Lung (tissue), 16 donors: ENCODE measurements around the gene TRIM22. TPM values are rescaled to one million over a fixed set of nuclear protein-coding genes. Genes with fewer than 3 reads are reported as not detected.

Source experiments
- ATAC-seq: fragments of 200-7000 bp; cut with Tn5 transposase; one replicate; pipeline ENCODE4 v1.9.1; 2020; ENCODE audit warnings: moderate number of reproducible peaks; ENCODE audit not compliant: insufficient read depth, low FRiP score
- DNase-seq, 3 donors: peaks; one replicate each; pipeline ENCODE4 v3.0.0-alpha.2; 2013 to 2017
- H3K27ac ChIP-seq, 2 donors: one replicate each; pipeline ENCODE4 v1.5.1; 2013; ENCODE audit warnings: mild to moderate bottlenecking in 2 of 2, moderate library complexity in 2 of 2, control low read depth in 1 of 2, inconsistent platforms in 1 of 2, low read depth in 1 of 2, low read length in 1 of 2
- H3K27me3 ChIP-seq, 3 donors: one replicate each; pipeline ENCODE4 v1.5.1; 2013; ENCODE audit warnings: low read length in 2 of 3; ENCODE audit not compliant: control insufficient read depth in 3 of 3, insufficient read depth in 3 of 3
- H3K36me3 ChIP-seq, 4 donors: one replicate each; pipeline ENCODE4 v1.5.1; 2013; ENCODE audit warnings: low read length in 4 of 4, mild to moderate bottlenecking in 1 of 4, moderate library complexity in 1 of 4; ENCODE audit not compliant: control insufficient read depth in 4 of 4, insufficient read depth in 4 of 4
- H3K4me1 ChIP-seq, 5 donors: one replicate each; pipeline ENCODE4 v1.5.1; 2013; ENCODE audit warnings: low read length in 5 of 5, mild to moderate bottlenecking in 2 of 5, moderate library complexity in 1 of 5; ENCODE audit not compliant: control insufficient read depth in 5 of 5, insufficient read depth in 5 of 5
- H3K4me3 ChIP-seq: one replicate; pipeline ENCODE4 v1.5.1; 2013; ENCODE audit warnings: mild to moderate bottlenecking, control low read depth, moderate library complexity
- H3K9ac ChIP-seq, 2 donors: one replicate each; pipeline ENCODE4 v1.5.1; 2013; ENCODE audit warnings: low read length in 2 of 2, control low read depth in 1 of 2; ENCODE audit not compliant: insufficient read depth in 1 of 2
- H3K9me3 ChIP-seq, 4 donors: one replicate each; pipeline ENCODE4 v1.5.1; 2013; ENCODE audit warnings: low read length in 3 of 4, mild to moderate bottlenecking in 1 of 4, moderate library complexity in 1 of 4; ENCODE audit not compliant: control insufficient read depth in 4 of 4, insufficient read depth in 3 of 4
- WGBS, 2 donors: extraction: QIAGEN DNeasy Blood & Tissue Kit; methylation state at CpG; one replicate each; pipeline ENCODE4 v1.1.7; 2013; 5-methylcytosine and 5-hydroxymethylcytosine counted together
- long read RNA-seq, 5 donors: transcript quantifications; one replicate each; lab custom pipeline, GENCODE V29; 2026
- polyA plus RNA-seq, 2 donors: library from polyadenylated mRNA; stranded (reverse); fragments of 200-250 nt; gene quantifications; one replicate each; pipeline ENCODE4 v1.2.1, GENCODE V29; 2013
- total RNA-seq, 2 donors: library from RNA; depleted of rRNA in 1 of 2; stranded (reverse); fragments of >200 nt in 1 of 2; gene quantifications; one replicate each; pipeline ENCODE4 v1.2.1, GENCODE V29; 2014 to 2021
- TF ChIP-seq, protein P1 (sequence below): IDR thresholded peaks from 2 replicates; pipeline ENCODE4 v1.5.1; 2012; ENCODE audit warnings: mild to moderate bottlenecking; ENCODE audit errors: control extremely low read depth, extremely low read depth
- donor health status: control.
- donor health status: control.
- donor health status: Bipolar disorder and iron deficiency.
- donor health status: healthy.
- donor health status: DM: yes; HTN: yes; CAD: no.

The TRIM22 gene, protein sequence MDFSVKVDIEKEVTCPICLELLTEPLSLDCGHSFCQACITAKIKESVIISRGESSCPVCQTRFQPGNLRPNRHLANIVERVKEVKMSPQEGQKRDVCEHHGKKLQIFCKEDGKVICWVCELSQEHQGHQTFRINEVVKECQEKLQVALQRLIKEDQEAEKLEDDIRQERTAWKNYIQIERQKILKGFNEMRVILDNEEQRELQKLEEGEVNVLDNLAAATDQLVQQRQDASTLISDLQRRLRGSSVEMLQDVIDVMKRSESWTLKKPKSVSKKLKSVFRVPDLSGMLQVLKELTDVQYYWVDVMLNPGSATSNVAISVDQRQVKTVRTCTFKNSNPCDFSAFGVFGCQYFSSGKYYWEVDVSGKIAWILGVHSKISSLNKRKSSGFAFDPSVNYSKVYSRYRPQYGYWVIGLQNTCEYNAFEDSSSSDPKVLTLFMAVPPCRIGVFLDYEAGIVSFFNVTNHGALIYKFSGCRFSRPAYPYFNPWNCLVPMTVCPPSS
- total RNA-seq: 100 to 1,000 TPM; 107 to 128 TPM
- 100 to 1,000 TPM in 1 of 2 donors, 10 to 100 TPM in 1; 59.0 to 173 TPM for polyA plus RNA-seq
- long read RNA-seq, donor 1, transcript TRIM22-201 (8 exons, 2,989 nt): major isoform, 5 of 6 reads
- long read RNA-seq, donor 1, partial matches to known transcripts: 0 of 6 reads
- long read RNA-seq, donor 1, other reads (novel, unspliced or antisense): 0 of 6 reads
- long read RNA-seq, donor 2: 0 reads
- long read RNA-seq, donor 3, partial matches to known transcripts: 0 of 4 reads
- long read RNA-seq, donor 3, other reads (novel, unspliced or antisense): 0 of 4 reads
- long read RNA-seq, donor 4: 0 reads
- long read RNA-seq, donor 5, partial matches to known transcripts: 8 of 9 reads
- long read RNA-seq, donor 5, other reads (novel, unspliced or antisense): 0 of 9 reads

DNA sequence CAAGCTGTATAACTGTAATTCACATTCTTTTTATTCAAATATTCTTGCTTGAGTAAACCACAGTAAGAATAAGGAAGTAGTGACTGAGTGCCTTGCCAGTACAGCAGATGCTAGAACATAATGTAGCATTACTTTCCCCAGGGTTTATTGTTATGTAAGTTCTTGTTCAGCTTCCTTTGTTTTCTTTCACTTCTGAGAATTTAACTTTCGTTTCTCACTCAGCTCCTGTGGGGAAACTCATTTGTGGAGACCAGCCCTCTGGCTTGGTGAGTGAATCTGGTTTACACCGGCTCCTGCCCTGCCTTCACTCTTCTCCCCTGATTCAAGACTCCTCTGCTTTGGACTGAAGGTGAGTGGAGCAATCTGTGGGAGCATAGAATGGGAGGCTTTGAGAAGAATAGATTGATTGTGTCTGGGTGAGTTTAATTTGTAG lies at the start of gene TRIM22:
TSS of gene TRIM22 (plus strand) at position 240 of the 433 bp plus-strand sequence. CDS start 6,443 bp downstream, outside the sequence.
- TF ChIP-seq, protein P1, sequence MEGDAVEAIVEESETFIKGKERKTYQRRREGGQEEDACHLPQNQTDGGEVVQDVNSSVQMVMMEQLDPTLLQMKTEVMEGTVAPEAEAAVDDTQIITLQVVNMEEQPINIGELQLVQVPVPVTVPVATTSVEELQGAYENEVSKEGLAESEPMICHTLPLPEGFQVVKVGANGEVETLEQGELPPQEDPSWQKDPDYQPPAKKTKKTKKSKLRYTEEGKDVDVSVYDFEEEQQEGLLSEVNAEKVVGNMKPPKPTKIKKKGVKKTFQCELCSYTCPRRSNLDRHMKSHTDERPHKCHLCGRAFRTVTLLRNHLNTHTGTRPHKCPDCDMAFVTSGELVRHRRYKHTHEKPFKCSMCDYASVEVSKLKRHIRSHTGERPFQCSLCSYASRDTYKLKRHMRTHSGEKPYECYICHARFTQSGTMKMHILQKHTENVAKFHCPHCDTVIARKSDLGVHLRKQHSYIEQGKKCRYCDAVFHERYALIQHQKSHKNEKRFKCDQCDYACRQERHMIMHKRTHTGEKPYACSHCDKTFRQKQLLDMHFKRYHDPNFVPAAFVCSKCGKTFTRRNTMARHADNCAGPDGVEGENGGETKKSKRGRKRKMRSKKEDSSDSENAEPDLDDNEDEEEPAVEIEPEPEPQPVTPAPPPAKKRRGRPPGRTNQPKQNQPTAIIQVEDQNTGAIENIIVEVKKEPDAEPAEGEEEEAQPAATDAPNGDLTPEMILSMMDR: no peak
- Histone ChIP-seq H3K27me3 (no peaks in the 10 kb centered on the region), H3K27ac (peak within 1 kb of the TSS; percentile 87 to 89), H3K9ac (peak within 1 kb of the TSS; percentile 33 to 61), H3K4me3 (peak within 1 kb of the TSS; percentile 38), H3K9me3 (no peaks in the 10 kb centered on the region), H3K4me1 (peaks cover 0 to 9% (median 4%) of the 10 kb centered on the region in 5 donors), H3K36me3 (no peaks in the 10 kb centered on the region)
- WGBS, 2 donors: 0 to 1% methylated on average over 2 of the region's 2 CpGs
- DNase-seq (peak; percentile 24 to 71 (median 70)), ATAC-seq (peak; percentile 67)

DNA sequence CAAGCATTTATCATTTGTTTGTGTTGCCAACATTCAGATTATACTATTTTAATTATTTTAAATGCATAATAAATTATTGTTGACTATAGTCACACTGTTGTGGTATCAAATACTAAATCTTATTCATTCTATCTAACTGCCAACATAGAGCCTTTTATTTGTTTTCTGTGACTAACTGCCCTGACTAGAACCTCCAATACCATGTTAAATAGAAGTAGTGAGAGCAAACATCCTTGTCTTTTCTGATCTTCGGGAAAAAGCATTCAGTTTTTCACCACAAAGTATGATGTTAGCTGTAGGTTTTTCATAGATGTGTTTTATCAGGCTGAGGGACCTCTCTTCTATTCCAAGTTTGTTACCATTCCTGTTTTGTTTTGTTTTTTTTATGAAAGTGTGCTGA lies 49.6 kb upstream of the TRIM22 start:
- H3K27me3 ChIP-seq: no peaks in the 10 kb centered on the region
- H3K27ac ChIP-seq: no peak overlapping the region
- H3K9ac ChIP-seq: no peak overlapping the region
- WGBS, 2 donors: 79 to 100% methylated on average over 1 of the region's 1 CpG
- DNase-seq: no peak
- no peaks in the 10 kb centered on the region for H3K4me1 ChIP-seq
- TF ChIP-seq, protein P1: no peak
- no peak overlapping the region for H3K4me3 ChIP-seq
- H3K36me3 ChIP-seq: peaks cover 4 to 23% (median 17%) of the 10 kb centered on the region in 4 donors
- no peaks in the 10 kb centered on the region for H3K9me3 ChIP-seq
- ATAC-seq: no peak

DNA sequence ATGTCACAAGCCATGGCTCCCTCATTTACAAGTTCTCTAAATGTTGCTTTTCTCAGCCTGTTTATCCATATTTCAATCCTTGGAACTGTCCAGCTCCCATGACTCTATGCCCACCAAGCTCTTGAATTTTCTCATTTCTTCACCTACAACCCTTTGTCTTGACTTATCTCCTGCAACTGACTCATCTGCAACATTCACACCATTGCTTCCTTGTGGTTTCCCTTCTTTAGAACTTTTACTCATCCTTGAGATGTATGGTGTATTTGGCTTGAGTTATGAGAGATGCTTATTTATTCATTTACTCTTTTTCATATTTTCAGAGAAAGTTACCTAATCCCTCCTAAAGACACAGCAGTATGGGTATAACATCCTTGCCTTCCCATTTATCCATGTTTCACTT lies 46.0 kb upstream of the TRIM22 start:
- no peak for ATAC-seq
- Histone ChIP-seq H3K9me3 (no peaks in the 10 kb centered on the region), H3K27me3 (no peaks in the 10 kb centered on the region), H3K9ac (no peak overlapping the region), H3K4me1 (no peaks in the 10 kb centered on the region), H3K27ac (no peak overlapping the region), H3K36me3 (peaks cover 4 to 23% (median 16%) of the 10 kb centered on the region in 4 donors), H3K4me3 (no peak overlapping the region)
- TF ChIP-seq, protein P1: no peak
- no peak for DNase-seq
